ENCODE results near the gene PCSK4. TPM values are rescaled to one million over a fixed set of nuclear protein-coding genes. Genes with fewer than 3 reads are reported as not detected.
A peak's percentile ranks its signal among the peaks of the same experiment; 100 is the strongest.

The PCSK4 gene
- total RNA-seq, 1 experiment from 2014 or later = 3.4 TPM

DNA sequence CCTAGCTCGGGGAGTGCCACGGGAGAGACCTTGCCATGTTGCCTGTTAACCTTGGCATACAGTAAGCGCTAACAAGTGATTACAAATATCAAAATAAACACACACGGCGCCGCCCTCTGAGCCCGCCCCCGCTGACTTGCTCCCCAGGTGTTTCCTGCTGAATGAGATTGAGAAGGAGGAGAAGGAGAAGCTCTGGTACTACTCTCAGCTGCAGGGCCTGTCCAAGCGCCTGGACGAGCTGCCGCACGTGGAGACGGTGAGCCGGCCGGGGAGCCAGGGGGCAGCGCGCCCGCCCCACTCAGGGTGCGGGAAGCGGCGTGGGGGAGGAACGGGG, 35.2 kb downstream of the PCSK4 start:
- POLR2A ChIA-PET = interaction anchor here (0.6 to 1.5 kb wide), 3 partner anchors 11 to 23 kb away, joined by 3 to 7 read pairs (median 5); no protein-coding TSS in a partner anchor
- peak; percentile 57 for DNase-seq (ENCODE audit: unreplicated experiment)
- no peaks in the 10 kb centered on the region for H3K9me3 Mint-ChIP-seq (ENCODE audit: unreplicated experiment)
- intact Hi-C loops (cut with micrococcal nuclease) = no loop called here
- no peak overlapping the region for H3K4me3 Mint-ChIP-seq (ENCODE audit: unreplicated experiment)
- peaks cover 15% of the 10 kb centered on the region for H3K27me3 Mint-ChIP-seq (ENCODE audit: insufficient read depth, unreplicated experiment)
- H3K36me3 Mint-ChIP-seq (ENCODE audit: insufficient read depth, unreplicated experiment) = peaks cover 18% of the 10 kb centered on the region
- H3K27ac Mint-ChIP-seq (ENCODE audit: low read depth, unreplicated experiment) = no peak overlapping the region
- no TSS peak for BruUV-seq (replicated peaks)
- TF ChIP-seq, protein P1, sequence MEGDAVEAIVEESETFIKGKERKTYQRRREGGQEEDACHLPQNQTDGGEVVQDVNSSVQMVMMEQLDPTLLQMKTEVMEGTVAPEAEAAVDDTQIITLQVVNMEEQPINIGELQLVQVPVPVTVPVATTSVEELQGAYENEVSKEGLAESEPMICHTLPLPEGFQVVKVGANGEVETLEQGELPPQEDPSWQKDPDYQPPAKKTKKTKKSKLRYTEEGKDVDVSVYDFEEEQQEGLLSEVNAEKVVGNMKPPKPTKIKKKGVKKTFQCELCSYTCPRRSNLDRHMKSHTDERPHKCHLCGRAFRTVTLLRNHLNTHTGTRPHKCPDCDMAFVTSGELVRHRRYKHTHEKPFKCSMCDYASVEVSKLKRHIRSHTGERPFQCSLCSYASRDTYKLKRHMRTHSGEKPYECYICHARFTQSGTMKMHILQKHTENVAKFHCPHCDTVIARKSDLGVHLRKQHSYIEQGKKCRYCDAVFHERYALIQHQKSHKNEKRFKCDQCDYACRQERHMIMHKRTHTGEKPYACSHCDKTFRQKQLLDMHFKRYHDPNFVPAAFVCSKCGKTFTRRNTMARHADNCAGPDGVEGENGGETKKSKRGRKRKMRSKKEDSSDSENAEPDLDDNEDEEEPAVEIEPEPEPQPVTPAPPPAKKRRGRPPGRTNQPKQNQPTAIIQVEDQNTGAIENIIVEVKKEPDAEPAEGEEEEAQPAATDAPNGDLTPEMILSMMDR (IDR thresholded peaks at IDR 0.05; ENCODE audit: unreplicated experiment) = no peak
- CTCF ChIA-PET = interaction anchor here (0.7 kb wide), 1 partner anchor 217 kb away, joined by 3 read pairs; no protein-coding TSS in a partner anchor
- H3K4me1 Mint-ChIP-seq (ENCODE audit: insufficient read depth, unreplicated experiment) = no peaks in the 10 kb centered on the region

DNA sequence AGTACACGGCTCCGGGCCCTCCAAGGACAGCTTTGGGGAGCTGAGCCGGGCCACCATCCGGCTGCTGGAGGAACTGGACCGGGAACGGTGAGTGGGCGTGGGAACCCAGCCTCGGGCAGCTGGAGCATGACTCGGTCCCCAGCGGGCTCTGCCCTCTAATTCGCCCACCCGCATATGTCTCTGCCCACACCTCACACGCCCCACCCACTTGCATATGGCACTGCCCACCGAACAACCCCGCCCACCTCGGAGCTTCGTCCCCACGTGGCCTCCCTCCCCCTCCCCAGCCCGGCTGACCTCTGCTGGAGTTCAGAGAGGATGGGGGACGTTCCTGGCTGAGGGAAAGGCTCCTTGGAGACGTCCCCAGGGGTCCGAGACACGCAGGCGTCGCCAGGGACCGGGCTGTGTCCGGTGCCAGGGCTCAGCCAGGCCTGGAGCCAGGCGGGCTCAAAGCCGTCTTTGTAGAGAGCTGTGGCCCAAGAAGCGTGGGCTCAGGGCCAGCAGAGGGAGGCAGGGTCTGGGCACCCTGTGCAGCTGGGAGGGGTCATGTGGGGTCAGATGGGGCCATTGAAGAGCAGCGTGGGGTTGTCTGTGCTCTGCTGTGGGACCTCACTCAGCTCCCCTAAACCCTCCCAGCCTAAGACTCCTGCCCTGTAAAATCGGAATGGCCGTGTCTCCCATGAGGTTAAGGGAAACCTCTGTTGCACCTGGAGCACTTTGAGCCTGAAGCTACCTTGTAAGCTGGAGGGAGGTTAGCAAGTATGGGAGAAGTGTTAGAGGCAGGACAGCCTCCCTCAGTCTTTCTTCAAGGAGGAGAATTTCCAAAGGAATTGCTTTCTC, 36.4 kb downstream of the PCSK4 start:
- BruUV-seq (replicated peaks) = no TSS peak
- no peaks in the 10 kb centered on the region for H3K4me1 Mint-ChIP-seq (ENCODE audit: insufficient read depth, unreplicated experiment)
- no peak overlapping the region for H3K27ac Mint-ChIP-seq (ENCODE audit: low read depth, unreplicated experiment)
- POLR2A ChIA-PET = interaction anchor here (0.7 to 1.5 kb wide), 4 partner anchors 12 to 1979 kb away, joined by 3 to 7 read pairs (median 3); no protein-coding TSS in a partner anchor
- CTCF ChIA-PET = interaction anchor here (0.6 kb wide), 1 partner anchor 108 kb away, joined by 3 read pairs; no protein-coding TSS in a partner anchor
- DNase-seq (ENCODE audit: unreplicated experiment) = peak; percentile 70
- H3K4me3 Mint-ChIP-seq (ENCODE audit: unreplicated experiment) = no peak overlapping the region
- intact Hi-C loops (cut with micrococcal nuclease) = no loop called here
- peaks cover 26% of the 10 kb centered on the region for H3K27me3 Mint-ChIP-seq (ENCODE audit: insufficient read depth, unreplicated experiment)
- H3K36me3 Mint-ChIP-seq (ENCODE audit: insufficient read depth, unreplicated experiment) = peaks cover 13% of the 10 kb centered on the region
- H3K9me3 Mint-ChIP-seq (ENCODE audit: unreplicated experiment) = no peaks in the 10 kb centered on the region
- TF ChIP-seq, protein P1 (IDR thresholded peaks at IDR 0.05; ENCODE audit: unreplicated experiment) = no peak

DNA sequence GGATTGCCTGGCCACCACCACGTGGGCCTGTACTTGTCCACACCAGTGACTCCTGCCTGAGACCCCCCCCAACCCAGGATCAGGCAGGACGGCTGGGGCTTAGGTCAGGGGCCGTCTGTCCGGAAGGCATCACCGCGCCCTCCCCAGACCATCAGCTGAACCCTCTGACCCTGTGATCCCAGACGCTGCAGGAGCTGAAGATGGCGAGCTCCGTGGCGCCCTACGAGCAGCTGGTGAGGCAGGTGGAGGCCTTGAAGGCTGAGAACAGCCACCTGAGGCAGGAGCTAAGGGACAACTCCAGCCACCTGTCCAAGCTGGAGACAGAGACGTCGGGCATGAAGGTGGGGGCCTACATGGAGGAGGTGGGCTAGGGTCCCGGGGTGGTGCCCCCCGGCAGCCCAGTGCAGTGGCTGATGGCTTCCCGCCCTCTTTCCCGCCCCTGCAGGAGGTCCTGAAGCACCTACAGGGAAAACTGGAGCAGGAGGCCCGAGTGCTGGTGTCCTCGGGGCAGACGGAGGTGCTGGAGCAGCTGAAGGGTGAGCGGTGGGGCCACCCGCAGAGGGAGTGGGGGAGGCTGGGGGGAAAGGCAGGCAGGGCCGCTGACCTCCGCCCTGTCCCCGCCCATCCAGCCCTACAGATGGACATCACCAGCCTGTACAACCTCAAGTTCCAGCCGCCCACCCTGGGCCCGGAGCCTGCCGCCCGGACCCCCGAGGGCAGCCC, 37.2 kb downstream of the PCSK4 start:
- POLR2A ChIA-PET = interaction anchor here (0.6 to 1.4 kb wide), 4 partner anchors 11 to 1980 kb away, joined by 3 read pairs; no protein-coding TSS in a partner anchor
- intact Hi-C loops (cut with micrococcal nuclease) = no loop called here
- peaks cover 30% of the 10 kb centered on the region for H3K27me3 Mint-ChIP-seq (ENCODE audit: insufficient read depth, unreplicated experiment)

More for the DNA sequence above, 37.2 kb downstream of the PCSK4 start:
- Mint-ChIP-seq H3K4me1 (ENCODE audit: insufficient read depth, unreplicated experiment) (no peaks in the 10 kb centered on the region), H3K36me3 (ENCODE audit: insufficient read depth, unreplicated experiment) (peaks cover 11% of the 10 kb centered on the region), H3K4me3 (ENCODE audit: unreplicated experiment) (no peak overlapping the region), H3K27ac (ENCODE audit: low read depth, unreplicated experiment) (no peak overlapping the region), H3K9me3 (ENCODE audit: unreplicated experiment) (no peaks in the 10 kb centered on the region)
- BruUV-seq (replicated peaks) = no TSS peak
- no peak for DNase-seq (ENCODE audit: unreplicated experiment)
- CTCF ChIA-PET = interaction anchor here (0.6 to 1.1 kb wide), 3 partner anchors 9 to 138 kb away, joined by 3 to 6 read pairs (median 3); no protein-coding TSS in a partner anchor
- TF ChIP-seq, protein P1 (IDR thresholded peaks at IDR 0.05; ENCODE audit: unreplicated experiment) = no peak

All from MCF 10A (cell line).